Inflammatory macrophage treated with lipopolysaccharide for 4 hours (primary cell): Measurements from ENCODE around the gene ADGRD2.
A peak's percentile ranks its signal among the peaks of the same experiment; 100 is the strongest.

ENCODE experiments used
- DNase-seq: peaks from one replicate; pipeline ENCODE4 v3.0.0-alpha.2; 2020

The ADGRD2 gene

DNA sequence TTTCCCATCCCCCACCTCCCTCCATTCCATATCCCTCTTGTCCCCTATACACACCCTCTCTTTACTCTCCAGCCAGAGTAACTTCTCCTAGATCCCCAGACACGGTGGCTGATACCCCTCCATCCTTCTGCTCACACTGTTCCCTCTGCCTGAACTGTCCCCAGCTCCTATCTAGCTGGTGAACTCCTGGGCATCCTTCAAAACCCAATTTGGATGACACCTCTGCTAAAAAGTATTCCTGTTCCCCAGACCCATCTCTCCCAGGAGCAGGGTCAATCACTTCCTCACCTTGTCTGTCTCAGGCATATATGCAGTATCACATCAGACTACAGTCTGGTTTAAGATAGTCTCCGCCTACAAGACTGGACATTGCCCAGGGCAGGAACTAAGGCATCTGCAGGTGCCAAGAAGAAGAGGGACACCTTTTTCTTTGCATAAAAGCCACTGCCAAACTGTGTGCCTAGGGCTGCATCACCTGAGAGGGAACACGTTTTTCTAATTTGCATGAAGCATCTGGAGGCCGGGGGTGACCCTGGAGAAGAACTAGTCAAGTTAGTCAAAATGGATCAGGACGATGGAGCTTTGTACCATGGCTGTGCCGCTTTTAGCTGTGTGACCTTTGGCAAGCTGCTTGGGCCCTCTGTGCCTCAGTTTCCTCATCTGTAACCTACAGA is 29.8 kb downstream of the ADGRD2 start:
- DNase-seq: no peak

DNA sequence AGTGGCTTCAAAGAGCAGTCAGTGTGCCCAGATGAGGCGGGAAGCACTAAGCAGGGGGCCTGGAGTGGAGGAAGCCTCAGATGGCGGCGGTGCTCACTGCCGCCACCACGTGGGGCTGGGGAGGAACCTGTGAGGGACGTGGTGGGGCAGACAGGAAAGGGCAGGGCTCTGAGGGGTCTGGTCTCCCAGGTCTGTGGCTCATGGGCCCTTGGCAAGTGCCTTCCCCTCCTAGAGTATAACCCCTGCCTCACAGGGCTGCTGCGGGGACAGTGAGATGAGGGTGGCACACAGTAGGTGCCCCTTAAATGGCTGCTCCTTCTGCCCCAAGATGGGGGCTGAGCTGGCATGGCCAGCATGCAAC is 30.4 kb downstream of the ADGRD2 start:
- DNase-seq: peak; percentile 5

DNA sequence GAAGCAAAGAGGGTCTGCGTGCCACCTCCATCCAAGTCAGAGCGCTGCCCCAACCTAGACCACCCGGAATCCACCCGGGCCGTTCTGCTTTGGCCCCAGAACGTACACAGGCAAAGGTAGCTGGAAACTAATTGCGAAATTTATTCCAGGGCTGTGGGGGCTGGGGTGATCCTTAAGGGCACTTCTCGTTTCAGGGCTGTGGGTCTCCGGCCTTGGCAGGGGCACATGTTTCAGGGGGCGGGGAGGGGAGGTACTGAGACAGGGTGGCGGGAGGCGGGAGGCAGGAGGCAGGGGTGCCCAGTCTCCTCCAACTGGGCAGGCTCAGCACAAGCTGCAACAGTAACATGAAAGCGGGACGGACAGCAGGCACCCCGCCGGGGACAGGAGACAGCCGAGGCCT is 30.9 kb downstream of the ADGRD2 start:
- DNase-seq: no peak

DNA sequence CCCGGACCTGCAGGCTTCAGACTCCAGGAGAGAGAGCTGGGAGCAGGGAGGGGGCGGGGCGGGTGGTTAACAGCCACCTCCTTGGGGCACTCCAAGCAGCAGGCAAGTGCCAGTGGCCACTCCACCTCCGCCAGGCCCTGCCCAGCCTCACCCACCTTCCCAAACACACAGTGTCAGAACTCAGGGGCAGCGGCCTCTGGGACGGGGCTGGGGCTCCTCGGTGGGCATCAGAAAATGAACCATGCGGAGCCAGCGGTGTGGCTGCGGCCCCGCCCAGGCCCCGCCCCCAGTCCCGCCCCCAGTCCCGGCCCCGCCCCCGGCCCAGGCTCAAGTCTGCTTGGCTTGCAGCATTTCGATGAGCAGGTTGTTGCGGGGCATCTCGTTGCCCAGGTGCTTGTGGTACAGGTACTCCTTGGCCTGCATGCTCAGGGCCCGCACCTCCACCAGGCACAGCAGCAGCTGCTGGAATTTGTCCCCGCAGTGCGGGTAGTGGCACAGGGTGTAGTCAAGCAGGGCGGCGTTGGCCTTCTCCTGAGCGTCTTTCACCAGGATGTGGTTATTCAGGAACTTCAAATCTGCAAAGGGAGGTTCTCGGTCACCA is 32.3 kb downstream of the ADGRD2 start:
- no peak for DNase-seq

DNA sequence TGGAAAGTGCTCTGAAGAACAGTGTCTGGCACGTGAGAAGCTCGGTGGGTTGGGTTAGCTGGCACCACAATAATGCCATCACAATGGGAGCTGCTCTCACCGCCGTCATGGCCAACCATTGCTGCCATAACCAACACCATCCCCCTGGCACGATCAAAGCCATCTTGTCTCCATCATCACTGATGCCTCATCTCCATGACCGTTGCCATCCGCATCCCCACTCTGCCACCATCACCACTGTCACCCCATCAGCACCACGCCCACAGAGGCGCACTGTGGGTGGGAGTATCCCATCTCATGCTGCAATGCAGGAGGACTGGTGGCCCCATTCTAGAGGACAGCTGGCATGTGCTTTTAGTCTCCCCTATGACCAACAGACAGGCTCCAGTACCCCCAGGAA is 33.2 kb downstream of the ADGRD2 start:
- no peak for DNase-seq

DNA sequence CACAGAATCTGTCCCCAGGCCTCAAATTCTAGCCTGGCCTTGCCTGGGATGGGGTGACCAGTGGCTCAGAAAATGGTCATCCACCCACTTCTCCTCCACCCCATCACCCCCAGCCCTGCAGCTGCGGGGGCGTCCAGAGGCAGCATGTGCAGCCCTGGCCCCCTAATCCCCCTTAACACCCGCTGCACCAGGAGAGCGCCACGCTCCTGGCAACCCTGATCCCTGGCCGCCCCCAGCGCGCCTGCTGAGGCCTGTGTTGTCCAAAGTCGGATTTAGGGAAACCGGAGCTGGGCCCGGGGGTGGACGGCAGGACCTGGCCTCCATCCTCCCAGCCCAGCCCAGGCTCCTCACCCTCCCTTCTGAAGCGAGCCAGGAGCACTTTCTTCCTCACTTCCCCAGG is 35.0 kb downstream of the ADGRD2 start:
- DNase-seq: no peak

DNA sequence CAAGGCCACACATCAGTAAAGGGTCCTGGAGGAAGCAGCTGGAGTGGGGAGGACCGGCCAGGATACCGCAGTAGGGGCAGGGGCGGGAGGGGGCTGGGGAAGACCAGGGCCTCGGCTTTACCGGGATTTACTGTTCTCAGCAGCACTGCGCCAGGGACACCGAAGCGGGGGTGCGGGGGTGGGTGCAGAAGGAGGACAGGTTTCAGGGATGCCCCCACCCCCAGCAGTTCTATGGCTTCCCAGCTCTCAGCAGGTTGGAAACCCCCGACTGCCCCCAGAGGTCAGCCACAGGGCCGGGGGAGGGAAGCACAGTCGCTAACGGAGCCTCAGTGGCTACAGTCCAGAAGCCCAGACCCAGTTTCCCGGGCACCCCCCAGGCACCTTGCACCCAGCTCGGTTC is 35.7 kb downstream of the ADGRD2 start:
- no peak for DNase-seq

DNA sequence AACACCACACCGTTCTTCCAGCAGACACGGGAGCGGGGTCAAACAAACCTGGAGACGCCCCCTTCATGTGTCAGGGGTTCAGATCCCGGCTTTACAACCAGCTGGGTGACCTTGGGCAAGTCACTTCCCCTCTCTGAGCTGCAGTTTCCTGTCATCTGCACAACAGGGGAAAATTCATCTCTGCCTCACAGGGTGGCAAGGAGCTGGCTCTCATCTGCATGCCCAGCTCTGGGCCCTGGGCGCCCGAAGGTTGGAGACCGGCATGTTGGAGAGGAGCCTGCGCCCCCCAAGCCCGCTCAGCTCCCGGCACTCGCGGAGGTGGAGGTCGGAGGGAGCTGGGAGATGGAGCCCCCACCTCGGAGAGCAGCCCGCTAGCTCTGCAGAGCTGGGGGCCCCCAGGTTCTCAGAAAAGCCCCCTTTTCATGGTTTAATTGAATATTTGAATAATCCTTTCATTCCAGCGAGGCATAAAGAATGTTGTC is 36.6 kb downstream of the ADGRD2 start:
- no peak for DNase-seq

DNA sequence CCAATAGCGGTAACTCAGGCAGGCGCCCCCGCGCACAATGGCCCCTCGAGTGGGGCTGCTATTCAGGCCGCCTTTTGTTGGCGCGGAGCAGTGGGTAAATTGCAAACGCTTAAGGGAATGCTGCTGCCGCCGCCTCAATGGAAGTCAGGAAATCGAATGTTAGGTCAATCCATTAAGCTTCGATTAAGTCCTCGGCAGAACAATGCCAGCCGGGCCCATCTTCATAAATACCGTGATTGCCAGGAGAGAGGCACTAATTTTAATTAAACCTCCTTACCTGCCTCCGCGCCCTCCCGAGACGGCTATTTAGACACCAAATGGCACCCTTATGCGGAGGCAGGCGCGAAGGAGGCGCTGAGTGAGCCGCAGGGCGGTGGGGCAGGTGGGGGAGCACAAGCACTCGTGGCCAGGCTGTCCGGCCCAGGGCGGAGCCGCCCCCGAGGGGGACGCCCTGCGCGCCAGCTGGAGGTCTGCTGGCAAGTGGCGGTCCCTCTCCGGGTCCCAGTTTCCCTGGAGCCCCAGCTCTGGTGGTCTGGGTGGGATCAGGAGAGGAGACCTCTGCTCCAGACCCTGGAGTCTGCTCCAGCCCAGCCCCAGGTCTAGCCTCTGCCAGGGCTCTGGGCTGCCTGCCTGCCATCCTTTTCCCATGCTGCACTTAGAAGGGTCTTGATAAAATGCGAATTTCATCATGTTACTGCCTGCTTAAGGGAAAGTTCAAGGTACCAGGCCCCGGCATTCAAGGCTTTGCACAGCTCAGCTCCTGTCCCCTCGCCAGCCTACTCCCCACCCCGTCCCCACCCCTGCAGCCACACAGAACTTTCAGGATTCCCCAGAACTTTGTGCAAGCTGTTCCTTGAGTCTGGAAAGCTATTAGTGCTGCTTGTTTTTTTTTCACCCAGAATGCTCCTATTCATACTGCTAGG is 37.3 kb downstream of the ADGRD2 start:
- no peak for DNase-seq

DNA sequence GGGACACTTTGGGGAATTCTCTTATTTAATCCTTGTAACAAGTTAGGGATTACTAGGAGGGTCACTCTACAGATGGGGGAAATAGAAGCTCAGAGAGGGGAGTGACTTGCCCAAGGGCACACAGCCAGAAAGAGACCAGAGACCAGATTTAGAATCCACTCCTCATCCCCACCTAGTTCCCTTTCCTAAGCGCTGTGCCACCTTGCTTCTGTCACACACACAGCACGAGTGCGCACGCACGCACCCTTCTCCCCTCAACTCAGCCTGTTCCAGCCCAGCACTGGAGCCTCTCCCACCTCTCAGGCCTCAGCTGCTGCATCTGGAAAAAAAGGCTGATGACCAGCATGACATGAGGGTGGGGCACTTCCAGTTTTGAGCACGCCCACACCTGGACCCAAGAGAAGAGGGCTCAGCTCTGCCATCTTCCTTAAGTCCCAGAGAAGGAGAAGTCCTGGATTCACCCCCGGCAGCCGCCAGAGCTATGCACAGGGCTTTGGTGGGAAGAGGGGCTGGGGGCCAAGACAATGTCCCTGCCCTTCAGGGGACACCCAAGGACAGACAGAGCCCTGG is 38.5 kb downstream of the ADGRD2 start:
- DNase-seq: peak; percentile 5

DNA sequence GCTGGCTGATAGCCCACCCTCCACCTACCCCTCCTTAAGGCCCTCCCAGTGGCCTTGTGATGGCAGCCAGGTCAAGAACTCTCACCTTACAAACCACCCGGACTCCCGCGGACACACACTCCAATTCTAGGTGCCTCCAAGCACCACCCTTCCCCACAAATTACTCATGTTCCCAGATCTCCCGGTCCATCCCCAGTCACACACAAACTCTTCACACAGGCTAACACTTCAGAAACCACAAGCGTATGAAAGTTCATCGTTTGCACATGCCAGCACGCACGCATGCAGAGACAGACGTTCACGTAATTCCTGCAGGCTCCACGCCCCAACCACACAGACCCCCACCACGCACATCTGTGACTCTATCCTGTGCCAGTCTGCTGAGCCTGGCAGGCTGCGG is 39.0 kb downstream of the ADGRD2 start:
- no peak for DNase-seq

DNA sequence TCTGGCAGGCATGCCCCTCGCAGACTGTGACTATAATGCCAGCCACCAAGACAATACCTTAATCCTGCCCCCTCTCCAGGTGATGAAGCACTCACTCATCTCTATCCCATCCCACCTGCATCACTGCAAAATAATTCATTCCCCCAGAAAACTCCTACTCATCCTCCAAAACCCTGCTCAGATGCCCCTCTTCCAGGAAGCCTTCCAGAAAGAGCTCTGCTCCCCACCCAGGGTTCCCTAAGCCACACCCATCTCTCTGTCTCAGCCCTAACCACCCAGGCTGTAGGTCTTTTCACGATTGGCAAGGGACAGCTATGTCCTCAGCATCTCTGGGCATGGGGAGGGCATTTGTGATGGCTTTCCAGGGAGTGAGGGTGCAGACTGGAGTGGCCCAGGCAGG is 39.8 kb downstream of the ADGRD2 start:
- DNase-seq: no peak

DNA sequence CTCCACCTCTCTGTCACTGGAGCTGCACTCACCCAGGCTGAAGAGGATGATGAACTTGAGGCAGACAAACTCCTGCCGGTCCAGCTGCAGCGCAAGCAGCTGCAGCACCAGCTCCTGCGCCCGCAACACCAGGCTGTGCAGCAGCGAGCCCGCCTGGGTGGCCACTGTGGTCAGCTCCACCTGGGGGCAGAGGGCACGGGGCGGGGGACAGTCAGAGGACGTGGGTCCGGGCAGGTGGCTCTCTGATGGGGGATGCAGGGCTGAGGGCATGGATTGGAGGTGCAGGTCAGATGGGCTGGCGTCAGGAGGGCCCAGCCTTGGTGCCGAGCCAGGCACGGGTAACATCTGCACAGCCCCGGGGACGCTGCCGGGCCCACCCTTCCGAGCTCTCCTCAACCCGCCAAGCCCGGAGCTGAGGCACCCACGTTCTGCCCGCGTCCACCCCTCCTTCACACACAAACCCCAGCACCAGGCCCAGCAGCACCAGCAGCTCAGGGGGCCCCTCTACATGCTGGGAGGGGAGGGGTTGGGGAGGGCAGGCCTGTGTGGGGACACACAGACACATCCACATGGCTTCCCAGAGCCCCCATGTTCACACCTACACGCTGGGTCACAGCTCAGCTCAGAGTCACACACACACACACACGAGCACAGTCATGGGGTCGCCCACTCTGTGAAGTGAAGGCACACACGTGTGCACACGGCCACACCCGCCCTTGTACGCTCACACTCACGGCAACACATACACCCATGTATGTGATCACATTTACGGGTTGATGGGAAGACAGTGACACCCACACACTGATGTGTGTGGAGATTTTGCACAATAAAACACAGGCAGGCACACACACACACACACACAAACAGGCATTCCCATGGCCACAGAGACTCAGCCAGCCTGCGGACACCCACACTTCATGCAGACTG is 41.1 kb downstream of the ADGRD2 start:
- no peak for DNase-seq

DNA sequence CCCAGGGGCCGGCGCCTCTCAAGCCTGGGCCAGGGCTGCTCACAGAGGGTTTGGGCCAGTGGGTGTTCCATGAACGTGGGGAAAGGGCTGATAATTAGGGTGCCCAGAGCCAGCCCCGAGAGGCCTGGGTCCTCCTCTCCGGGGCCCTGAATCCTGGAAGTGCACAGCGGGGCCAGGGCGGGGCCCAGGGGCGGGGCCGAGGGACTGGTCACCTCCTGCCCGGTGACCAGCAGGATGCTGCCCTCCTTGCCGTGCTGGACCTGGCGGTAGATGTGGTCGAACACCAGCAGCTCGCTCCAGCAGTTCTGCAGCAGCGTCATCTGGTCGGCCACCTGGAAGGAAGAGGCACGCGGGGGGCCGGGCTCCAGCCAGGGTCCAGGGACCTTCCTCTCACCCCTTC is 42.6 kb downstream of the ADGRD2 start:
- DNase-seq: no peak

DNA sequence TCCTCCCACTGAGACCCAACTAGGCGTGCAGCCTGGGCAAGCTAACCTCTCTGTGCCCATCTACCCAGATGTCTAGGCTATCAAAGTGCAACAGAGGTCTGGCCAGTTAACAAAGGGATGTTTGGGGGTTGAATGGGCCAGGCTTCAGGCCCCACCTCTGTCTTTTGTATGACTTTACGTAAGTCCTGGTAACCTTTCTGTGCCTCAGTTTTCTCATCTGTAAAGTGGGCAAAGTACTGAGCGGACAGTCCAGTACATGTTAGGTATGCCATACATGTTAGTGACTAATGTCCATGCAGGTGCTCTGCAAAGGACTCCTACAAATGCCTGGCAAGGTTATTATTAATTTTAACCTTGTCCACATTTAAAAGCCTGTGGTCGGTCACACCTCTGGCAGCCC is 43.0 kb downstream of the ADGRD2 start:
- DNase-seq: no peak

DNA sequence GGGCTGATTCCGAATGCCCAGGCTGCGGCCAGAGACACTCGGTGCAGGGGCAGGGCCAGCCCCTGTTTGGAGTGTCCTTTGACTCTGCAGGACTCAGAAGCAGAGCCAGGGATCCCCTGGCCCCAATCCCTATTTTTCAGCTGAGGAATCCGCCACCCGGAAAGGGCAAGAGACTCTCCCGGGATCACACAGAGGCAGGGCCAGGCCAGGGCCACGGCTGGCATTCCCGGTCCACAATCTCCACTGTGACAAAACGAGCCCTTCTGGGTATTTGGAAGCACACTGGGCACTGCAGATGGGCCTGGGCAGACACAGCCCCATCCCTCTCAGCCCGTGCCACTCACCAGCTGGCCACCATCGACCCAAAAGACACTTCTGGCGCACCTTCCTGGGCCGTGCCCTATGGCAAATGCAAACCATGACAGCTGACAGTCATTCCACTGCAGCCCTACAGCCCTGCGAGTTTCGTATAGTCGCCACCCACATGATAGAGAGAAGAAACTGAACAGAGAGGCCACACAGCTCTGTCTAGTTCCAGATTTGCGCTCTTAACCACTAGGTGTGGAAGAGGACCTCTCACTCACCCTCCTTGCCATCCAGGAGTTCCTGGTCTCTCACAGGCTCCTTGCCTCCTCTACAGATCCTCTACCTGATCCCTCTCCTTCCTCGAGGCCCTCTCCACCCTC is 43.7 kb downstream of the ADGRD2 start:
- no peak for DNase-seq

DNA sequence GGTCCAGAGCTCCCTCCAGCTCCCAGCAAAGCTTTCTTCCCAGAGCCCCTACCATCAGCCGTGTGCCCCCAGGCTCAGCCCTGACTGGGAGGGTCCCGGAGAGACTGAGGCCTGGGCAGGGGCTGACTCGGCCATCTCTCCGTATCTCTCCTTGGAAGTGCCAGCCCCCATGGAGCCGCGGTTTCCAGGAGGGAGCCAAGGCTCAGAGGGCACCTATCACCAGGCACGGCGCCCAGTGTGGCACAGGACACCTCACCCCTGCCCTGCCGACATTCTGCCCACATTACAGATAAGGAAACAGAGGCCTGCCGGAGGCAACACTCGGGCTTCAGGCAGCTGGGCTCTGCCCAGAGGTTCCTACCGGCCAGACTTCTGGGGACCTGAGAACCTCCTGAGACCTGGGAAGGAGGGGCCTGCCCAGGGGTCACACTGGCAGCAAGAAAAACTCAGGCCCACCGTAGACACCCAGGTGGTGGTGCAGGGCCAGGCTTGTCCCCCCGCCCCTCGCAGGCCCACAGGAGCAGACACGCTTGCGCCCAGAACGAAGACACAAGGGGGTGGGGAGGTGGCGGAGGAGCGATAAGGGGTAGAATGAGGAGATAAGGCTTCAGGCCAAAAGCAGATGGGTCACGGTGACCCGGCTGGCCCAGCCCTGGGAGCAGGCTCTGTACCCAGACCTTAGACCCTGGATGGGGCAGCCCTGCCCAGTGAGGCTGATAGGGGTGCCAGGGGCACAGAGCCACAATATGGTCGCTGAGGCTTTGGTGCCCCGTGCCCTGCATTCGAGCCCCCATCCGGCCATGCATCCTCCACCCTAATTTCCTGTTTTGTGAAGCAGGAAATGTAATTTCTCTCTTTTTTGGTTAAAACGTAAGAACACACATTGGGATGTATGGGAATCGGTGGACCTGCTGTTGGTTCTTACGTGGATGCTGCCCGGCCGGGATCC is 45.1 kb downstream of the ADGRD2 start:
- DNase-seq: no peak

DNA sequence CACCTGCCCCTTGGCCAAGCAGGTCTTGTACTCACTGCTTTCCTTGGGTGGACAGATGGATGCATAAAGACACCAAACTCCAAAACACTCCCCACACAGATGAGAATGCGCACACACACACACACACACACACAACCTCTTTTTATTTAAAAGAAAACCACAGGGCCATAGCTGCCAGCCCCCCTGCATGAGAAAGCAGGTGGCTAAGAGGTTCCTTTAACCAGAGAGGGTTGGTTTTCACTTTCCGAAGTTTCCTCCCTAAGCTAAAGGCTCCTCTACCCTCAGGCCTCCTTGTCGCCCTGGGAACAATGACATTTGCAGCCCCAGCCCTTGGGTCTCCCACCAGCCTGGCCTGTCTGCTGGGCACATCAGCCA is 45.8 kb downstream of the ADGRD2 start:
- DNase-seq: no peak

DNA sequence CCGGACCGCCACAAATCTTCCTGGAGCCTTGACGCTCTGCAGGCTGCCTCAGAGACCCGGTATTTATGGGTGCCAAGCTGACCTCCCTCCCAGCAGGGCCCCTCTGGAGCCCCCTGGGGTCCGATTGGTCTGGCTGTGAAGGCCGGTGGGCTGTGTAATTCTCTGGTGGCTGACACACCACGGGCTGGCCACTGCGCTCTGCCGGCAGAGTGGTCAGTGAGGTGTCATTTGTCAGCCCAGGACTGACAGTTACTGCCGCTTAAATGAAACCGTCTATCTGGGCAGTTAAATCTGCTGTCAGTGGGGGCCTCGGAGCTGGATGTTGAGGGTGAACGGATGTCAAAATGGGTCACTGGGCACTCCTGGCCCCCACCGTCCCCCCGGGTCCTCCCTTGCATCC is 46.2 kb downstream of the ADGRD2 start:
- no peak for DNase-seq

DNA sequence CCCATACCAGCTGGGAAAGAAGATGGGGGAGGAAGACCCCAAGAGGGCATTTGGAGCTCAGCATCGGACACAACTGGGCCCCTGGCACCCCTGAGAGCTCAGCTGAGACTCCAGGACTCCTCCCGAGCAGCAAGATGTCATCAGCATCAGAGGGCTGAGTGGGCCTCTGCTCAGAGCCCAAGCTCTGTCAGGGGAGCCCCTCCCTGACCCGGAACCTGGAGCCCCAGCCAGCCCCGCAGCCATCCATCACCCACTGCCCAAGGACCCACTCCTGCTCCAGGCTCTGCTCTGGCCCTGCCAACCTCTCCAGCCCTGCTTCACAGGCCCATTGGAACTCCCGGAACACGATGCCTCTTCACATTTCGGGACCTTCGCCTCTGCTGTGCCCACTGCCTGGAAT is 47.2 kb downstream of the ADGRD2 start:
- DNase-seq: no peak

DNA sequence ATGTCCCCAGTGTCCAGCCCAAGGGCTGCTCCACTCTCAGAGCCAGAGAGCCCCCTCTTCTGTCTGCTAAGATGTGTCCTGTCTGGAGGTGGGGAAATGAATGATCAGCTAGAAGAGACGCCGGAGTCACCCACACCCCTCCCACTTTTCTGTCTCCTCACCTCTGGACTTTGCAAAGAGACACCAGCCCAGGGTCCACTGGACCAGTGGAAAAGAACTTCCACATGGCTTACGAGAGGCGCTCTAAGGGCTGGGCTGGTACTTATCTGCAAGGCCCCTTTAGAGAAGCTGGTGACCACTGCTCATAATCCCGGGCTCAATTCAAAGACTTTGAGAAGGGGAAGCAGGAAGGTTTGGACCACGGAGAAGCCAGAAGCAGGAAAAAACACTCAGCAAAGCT is 47.8 kb downstream of the ADGRD2 start:
- DNase-seq: no peak
